GM19043 (cell line): Measurements from ENCODE around the gene CRIM1.
A peak's percentile ranks its signal among the peaks of the same experiment; 100 is the strongest.

Source experiments
- ATAC-seq: cut with Tn5 transposase; IDR thresholded peaks from one replicate; pipeline ENCODE4 v1.9.1; 2021; ENCODE audit warnings: low read depth; ENCODE audit not compliant: unreplicated experiment

The CRIM1 gene

DNA sequence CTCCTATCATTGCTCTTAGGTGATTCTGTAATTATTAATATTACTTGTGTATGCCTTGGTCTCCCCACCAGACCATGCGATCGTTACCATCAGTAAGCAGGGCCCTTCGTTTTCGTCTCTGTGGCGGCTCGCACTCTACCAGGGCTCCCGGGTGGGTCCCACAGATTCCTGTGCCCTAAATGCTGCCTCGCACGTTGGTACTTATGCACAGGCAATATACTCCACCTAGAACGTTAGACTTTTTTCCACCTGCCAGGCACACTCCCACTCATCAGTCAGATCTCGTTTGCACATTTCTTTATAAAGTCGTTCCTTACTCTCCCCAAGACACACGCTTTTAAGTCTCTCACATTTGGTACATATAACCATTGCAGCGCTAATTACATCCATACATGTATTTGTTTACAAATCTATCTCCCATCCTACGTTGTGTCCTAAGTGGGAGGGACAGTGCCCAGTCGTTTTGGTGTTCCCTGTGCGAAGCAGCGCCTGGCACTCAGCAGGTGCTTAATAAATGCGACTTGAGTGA is 241.5 kb downstream of the CRIM1 start:
- no peak for ATAC-seq

DNA sequence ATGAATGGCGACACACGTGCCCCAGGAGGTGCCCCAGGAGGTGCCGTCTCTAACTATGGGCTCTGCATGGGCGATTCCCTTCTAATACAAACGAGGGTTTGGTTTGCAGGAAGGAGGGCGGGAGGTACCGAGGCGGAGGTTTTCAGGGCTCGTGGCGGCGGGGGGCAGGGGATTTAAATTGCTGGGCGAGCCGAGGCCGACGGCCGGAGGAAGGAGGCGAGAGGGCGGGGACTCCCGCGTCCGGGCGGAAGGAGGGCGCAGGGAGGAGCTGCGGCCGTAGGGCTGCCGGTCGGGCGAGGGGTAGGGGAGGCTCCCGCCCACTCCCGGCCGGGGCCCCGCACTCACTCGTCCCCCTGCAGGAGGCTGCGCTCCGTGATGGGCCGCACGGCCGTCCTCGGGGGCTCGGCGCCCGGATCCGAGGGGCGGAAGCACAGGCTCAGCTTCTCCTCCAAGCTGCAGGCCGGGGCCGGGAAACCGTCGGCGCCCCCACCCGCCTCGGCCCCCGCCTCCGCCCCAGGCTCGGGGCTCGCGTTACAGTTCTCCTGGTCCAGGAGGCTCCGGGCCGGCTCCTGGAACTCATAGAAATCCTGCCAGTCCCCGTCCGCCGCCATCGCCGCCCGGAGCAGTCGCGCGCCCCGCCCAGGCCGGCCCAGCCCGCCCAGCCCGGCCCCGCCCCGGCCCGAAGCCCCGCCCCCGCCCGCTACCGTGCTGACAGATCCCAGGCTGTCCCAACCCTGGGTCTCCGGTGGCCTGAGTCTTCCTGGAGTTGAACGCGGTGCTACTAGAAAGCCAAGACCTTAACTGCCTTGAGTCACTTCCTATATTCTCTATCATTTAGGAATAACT is 242.2 kb downstream of the CRIM1 start, which contains the start of gene FEZ2:
Gene FEZ2, minus strand, starts transcription at position 637 of the 846 bp plus-strand sequence. Its CDS starts 26 bp downstream, at position 611.
- peak; percentile 99 for ATAC-seq
